EH (cell line): ENCODE measurements around the gene WDR90.
A peak's percentile ranks its signal among the peaks of the same experiment; 100 is the strongest.
"Not testable (repeated sequence)": the region's sequence is repeated elsewhere in the genome, so short reads cannot be mapped to it uniquely, and the experiment has no call there.

ENCODE experiments used
- DNase-seq: peaks from one replicate; pipeline ENCODE4 v3.0.0-alpha.2; 2015; ENCODE audit warnings: low read depth

The WDR90 gene

DNA sequence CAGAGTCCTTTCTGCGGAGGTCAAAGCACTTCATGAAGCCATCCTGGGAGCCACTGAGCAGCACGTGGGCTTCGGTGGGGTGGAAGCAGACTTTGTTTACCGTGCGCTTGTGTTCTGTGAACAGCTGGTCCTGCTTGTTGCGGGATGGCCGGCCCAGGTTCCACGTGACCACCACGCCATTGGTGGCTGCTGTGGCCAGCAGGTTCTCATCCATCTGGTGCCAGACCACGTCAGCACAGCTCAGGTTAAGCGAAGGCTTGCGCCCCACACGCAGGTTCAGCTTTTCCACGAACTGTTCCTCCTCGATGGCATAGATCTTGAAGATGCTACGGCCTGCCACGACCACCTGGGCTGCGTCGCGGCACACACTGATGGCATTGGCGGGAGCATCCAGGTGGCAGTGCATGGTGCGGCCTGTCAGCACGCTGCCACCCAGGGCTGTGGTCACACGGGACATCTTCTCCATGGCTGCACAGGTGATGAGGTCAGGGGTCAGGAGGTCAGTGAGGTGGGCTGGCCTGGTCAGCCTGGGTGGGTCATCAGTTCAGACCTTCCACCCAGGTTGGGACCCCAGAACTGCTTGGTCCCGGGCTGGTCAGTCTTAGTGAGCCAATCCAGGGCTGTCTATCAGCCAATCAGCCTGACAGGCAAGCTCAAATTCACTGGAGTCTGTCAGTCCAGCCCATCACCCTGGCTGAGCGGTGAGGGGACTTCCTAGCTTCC lies 40.2 kb downstream of the WDR90 start:
- no peak for DNase-seq

DNA sequence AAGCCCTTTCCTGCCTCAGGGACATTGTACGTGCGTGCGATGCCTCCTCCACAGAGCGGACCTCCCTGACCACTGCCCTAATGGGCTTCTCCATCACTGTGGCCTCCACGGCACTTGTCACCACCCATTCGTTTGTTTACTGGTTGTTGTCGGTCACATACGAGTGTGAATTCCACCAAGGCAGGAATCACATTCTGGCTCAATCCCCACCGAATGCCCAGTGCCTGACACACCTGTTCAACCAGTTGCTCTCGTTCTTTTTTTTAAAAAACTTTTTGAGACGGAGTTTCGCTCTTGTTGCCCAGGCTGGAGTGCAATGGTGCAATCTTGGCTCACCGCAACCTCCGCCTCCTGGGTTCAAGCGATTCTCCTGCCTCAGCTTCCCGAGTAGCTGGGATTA lies 42.1 kb downstream of the WDR90 start:
- DNase-seq, result not testable (repeated sequence)

DNA sequence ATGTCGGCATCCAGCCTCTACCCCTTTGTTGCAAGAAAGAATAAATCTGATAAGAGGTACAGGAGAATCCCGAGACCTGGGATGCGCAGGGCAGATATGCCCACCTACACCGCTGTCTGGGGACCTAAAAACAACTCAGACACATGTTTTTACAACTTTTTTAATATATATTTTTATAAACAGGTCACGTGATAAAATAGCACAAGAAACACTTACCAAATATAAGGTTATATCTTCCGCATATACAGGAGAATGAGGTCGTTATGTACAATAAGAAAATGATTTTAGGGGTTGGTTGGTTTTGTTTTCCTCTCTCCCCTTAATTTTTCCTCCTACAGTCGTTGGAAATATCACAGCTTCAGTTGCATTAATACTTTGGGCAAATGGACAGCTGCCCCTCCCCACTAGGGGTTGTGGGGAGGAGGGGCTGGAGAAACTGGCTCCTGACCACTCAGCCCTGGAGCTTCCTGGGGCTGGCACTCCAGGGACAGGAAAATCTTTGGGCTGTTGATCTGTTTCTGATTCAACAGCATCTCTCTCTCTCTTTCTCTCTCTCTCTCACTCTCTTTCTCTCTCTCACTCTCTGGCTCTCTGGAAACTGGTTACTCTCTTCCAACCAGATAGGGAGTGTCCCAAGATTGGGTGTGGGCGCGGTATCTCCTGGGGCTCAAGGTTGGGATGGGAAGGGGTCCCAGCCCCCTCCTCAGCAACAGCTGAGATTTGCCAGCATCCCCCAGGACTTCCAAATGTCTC lies 43.4 kb downstream of the WDR90 start:
- no peak for DNase-seq

DNA sequence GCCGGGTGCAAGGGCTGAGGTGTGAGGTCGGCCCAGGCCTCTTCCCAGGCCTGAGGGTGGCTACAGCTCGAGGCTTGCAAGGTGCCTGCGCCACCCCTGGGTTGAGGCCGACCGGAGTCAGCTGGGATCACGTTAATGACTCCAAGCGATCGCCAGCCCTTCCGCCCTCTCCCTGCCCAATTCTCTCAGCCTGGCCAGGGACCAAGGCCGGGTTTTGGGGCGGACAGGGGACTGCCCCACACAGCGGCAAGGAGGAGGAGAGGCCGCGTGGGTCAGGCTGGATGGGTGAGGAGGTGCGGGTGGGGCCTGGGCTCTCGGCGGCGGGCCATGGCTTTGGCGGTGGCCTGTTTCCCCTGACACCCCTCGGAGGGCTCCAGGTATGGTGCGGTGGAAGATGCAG lies 44.2 kb downstream of the WDR90 start:
- no peak for DNase-seq

DNA sequence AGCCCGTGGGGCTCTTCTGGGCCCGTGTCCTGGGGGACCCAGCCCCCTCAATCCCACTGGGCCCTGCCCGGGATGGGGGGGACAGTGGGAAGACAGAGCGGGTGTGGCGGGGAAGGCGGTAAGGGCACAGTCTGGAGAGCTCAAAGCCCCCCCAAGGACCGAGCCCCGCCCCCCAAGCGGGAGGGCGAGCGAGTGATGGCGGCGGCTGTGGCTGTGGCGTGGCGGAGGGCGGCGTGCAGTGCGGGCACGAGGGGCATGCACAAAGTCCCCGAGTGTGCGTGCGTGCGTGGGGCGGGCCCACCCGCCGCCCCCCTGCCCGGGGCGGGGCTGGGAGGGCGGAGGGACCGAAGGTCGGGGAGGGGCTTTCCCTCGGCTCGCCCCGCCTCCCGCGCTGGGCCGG lies 44.6 kb downstream of the WDR90 start:
- DNase-seq, result no peak

DNA sequence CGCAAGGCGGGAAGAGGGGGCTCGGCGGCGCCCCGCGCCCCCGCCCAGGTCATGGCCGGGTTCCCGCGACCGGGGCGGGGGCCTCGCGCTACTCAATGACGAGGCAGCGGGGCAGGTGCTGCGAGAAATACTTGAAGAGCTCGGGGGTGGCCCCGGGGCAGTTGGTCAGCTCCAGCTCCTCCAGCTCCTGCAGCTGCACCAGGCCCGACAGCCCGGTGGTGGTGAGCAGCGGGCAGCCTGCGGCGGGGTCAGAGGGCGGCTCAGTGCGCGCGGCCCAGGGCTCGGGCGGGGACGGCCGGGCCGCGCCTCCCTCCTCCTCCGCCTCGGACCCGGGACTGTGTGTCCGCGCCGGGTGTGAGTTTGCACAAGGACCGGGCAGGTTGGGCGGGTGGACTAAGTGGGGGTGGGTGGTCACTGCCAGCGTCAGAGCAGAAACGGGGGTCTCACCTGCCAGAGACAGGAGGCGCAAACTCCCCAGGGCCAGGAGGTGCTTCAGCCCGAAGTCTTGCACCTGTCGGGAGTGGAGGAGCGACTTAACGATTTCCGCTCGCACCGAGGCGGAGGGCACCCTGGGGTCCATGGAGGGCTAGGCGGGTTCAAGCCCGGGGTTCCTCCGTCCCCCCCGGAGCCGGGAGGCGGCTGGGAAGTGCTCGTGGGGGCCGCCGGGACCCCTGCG lies 45.2 kb downstream of the WDR90 start:
- DNase-seq, result no peak

DNA sequence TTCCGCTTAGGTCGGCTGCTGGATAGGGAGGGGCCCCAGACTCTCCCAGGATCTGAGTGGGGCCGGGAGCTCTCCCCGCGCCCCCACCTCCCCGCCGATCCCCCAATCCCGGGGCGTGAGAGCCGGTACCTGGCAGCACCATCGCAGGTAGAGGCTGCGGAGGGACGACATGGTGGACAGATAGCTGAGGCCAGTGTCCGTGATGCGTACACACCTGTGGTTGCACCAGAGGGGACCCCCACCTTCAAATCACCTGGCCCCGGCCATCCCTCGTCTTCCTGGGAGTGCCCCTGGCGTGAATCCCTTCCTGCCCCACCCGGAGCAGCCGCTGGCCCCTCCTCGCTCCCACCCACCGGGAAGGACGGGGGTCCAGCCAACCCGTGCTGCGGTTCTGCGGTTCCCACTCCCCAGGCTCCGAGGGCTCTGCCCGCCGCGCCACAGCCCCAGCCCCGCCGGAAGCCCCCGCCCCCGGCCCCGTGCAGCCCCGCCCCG lies 45.7 kb downstream of the WDR90 start:
- DNase-seq, result no peak

DNA sequence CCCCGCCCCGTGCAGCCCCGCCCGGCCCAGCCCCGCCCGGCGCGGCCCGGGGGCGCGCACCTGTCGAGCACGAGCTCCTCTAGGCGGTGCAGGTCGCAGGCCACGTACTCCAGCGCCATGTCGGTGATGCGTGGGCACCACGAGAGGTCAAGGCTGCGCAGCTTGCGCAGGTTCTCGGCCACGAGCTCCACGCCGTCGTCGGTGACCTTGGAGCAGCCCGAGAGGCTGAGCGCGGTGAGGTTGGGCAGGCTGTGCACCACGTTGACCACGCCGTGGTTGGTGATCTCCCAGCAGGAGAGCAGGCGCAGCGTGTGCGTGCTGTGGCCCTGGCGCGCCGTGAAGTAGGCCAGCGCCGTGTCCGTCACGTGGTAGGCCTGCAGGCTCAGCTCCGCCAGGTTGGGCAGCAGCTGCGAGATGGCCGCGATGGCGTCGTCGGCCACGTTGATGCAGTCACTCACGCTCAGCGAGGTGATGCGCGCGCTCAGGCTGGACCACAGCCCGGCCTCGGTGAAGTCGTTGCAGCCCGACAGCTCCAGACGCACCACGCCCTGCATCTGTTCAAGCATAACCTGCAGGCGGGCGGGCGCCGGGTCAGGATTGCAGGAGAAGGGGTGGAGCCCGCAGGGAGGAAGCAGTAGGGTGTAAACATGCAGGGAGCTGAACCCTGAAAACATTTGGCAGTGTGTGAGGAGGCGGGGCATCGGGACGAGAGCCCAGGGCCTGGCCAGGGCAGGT lies 46.4 kb downstream of the WDR90 start:
- no peak for DNase-seq

DNA sequence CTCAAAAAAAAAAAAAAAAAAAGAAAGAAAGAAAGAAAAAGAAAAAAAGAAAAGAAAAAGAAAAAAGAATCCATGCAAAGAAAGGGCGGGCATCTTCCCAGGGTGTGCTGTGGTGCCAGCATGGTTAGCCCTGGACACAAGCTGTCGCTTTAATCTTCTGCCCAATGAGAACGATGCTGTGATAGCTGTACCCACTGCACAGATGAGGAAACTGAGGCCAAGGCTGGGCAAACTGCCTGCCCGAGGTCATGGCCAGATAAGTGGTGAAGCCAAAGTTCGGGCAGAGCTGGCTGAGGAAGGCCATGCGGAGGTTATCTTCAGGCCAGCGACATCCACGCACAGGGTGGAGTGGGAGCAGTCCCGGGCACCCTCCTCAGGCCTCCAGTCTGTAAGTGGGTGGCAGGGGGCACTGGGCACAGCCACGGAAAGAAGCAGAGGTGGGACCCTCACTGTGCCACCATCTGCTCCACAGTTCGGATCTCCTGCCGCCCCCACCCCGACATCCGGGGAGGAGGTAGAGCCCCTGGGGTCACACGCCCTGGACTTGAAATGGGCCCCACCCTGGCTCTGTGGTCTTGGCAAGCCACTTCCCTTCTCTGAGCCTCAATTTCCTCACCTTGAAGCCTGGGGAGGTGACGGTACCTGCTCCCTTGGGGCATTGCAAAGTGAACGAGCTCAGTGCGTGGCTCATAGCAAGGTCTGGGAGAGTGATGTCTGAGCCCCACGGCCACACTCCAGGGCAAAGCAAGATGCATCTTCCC lies 49.9 kb downstream of the WDR90 start:
- no peak for DNase-seq

DNA sequence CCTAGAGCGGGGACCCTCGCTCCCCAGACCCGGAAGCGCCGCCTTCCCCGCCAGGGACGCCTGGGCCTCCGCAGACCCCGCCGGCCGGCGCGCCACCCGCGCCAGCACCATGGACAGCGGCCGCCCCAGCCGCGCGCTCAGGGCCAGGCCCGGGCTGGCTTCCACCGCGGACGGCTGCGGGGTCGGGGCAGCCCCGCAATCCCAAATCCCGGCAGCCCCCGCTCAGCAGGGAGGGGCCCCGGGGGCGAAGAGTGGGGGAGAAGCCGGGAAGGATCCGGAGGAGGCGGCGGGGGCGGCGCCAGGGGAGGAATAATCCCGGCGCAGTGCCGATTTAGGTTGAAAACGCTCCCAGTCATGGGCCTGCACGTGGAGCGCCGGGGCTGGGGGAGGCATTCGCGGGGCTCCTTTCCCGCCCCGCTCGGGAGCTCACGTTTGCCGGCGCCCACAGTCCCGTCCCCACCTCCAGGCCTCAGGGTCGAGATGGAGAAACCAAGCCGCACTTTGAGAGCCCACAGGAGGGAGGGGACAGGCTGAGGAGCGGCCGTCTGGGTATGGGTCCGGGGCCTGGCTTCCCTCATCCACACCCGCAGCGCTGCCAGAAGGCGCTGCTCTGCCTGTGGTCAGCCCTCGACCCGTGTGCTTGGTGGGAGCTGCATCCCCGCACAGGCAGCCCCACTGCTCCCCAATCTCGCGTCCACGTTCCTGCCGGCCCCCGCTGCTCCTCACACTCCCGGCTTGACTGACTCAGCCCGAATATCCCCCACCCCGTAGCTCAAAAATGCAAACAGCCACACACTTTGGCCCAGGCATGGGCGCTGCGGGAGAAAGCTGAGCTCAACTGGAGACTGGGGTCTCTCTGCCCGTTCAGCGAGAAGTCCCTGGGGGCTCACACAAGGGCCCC lies 51.8 kb downstream of the WDR90 start:
- peak; percentile 30 for DNase-seq

DNA sequence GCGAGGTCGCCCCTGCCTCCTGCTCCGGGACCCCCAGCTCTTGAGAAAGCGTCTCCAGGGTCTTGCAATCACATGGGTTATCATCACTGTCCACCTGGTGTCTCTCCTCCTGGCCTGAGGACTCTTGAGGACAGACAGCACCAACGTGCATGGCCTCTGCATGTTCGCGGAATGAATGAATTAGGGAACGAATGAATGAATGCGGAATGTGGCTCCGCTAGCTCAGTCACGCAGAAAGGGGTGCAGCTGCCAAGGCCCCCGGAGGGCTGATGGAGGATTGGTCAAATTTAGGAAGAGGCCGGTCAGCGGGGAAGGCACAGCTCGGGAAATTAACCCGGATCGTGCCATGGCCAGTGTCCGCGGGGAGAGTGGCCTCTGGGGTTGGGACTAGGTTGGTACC lies 53.2 kb downstream of the WDR90 start:
- no peak for DNase-seq

DNA sequence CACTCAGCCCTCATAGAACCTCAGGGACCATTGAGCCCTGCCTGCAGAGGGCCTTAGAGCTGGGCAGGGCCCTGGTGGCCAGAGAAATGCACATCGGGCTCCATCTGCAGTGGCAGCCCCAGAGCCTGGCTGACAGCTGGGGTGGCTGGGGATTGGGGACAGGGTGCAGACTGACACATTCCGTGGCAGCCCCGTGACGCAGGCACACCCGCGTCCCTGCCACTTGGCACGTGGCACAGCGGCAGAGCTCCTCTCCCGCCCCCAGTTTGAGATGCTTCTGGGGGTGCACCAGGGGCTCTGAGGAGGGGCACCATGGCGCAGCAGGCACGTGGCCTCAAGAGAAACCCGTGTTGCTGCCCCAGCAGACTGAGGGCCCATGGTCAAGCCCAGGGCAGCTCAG lies 54.2 kb downstream of the WDR90 start:
- DNase-seq, result no peak

DNA sequence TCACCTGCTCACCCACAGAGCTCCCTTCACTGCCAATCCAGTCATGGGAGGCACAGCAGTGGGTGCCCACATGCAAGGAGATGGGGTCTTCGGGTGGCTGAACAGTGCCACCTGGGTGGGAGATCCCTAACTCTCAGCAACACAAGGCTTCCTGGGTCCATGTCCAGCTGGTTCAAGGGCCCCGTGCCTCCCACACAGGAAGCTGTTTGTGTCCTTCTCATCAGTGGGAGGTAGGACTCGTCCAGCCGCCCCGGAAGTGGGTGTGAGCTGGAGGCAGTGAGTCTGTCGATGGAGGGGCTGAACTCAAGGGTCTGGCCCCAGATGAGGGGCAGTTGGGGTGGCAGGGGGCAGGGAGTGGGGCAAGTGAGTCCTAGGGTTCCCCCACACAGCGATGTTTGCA lies 54.9 kb downstream of the WDR90 start:
- DNase-seq, result no peak

DNA sequence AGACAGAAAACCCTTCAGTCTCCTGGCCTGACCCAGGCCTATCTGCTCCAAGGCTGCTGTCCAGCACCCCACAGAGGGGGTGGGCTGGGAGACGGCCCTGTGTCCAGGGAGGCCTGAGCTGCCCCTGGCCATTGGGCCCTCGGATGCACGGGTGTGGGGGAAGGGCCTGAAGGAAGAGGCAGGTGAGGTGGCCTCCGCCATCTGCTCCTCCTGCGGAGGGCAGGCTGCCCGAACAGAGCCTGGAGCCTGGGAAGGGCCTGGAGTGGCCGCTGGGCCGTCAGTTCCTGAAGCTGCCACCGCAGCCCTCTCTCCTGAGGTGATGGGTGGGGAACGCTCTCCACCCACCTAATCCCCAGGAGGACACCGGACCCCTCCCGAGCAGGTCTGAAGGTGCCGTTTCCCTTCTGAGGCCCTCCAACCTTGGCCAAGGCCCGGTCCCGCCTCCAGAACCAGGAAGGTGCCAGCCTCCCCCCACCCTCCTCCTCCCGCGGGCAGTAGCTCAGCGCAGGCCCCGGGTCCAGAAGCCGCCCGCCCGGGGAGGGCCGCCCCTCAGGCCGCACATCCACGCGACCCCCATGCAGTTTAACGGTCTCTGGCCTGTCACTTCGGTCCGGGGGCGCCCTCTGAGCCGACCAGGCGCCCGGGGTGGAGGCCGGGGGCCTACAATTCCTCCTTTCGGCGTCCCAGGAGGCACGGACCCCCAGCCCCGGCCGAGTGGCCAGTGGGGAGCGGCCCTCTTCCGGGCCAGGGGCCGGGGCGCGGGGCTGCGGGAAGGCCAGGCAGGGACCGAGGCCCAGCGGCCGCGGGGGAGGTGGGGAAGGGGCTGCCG lies 55.6 kb downstream of the WDR90 start:
- no peak for DNase-seq

DNA sequence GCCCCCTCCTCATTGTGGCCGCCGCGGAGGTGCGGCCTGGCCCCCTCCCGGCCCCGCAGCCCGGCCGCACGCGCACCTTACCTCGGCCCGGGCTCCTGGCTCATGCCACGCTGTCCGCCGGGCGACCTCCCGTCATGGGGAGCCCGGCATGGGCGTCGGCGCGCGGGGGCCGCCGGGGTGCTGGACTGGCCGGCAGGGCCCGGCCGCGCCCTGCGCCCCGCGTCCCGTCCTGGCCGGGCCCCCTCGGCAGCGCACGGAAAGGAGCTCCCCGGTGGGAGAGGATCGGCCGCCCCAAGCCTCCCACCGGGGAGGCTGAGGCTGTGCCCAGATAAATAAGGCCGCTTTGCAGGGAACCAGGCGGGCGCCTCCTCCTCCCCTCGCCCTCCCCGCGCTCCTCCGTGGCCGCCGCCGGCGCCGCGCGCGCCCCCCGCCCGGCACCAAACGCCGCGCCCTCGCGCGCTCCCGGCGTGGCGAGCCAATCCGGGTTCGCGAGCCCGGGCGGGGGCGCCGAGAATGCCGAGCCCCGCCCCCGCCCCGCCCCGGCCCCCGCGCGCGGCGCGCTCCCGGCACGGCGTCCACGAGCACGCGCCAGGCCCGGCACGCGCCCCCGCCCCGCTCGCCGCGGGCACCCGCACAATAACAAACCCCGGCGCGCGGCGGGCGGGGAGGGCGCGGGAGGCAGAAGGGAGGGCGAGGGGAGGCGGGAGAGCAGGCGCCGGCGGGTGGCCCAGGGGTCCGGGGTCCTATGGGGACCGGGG lies 56.4 kb downstream of the WDR90 start, which contains the start of gene FBXL16:
Gene FBXL16, minus strand, starts transcription at position 371 of the 758 bp plus-strand sequence. CDS start 8,396 bp downstream, outside the sequence.
- no peak for DNase-seq

DNA sequence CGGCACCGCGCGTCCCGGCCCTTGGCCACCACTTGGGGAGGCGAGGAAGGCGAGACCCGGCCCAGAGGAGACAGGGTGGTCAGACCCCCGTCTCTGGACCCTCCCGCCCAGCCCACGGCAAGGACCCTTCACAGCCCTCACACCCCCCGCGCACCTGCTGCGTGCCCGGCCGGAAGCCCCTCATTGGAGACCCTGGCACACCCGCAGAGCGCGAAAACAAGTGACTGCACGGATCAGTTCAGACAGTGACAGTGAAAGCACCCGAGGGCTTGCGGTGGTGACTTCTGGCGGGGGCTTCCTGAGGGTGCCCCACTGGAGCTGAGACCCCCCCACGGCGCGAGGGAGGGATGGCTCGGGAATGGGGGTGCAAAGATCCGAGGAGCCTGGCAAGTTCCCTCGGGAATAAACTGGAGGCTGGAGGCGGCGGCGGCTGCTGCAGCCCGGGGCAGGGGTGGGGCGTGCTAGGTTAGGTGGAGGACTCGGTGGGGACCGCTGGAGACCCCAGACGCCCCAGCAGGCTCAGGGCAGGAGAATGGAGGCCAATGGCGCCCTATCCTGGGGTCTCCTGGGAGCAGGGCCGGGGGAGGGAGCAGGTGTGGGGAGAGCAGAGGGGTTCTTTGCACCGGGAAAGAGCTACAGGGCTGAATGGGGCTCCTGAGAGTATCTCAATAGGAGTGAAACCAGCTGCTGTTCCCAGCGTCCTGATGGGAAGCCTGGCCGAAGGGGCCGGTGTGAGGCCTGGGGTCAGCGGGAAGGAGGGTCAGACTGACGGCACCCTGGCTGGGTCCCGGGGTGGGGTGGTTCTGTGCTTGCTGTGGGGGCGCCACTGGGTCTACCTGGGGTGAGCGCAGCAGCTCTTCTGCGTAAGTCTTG lies 57.3 kb downstream of the WDR90 start:
- DNase-seq, result no peak

DNA sequence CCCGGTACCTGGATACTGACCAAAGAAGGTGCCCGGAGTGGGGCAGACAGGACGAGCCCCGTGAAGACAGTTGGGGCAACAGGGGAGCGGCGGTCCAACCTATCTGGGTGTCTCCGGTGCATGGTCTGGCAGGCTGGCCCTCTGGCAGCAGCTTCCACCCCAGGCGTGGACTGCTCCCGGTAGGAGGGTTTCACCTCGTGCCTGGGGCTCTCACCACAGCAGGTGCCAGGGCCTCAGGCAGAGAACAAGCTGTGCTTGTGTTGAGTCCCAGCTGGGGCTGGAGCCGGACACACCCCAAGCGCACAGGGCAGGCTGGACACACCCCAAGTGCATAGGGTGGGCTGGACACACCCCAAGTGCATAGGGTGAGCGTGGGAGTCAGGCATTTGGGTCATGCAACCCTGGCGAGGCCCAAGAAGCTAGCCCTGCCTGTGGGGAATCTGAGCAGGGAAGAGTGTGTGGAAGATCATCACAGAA lies 57.9 kb downstream of the WDR90 start:
- no peak for DNase-seq

DNA sequence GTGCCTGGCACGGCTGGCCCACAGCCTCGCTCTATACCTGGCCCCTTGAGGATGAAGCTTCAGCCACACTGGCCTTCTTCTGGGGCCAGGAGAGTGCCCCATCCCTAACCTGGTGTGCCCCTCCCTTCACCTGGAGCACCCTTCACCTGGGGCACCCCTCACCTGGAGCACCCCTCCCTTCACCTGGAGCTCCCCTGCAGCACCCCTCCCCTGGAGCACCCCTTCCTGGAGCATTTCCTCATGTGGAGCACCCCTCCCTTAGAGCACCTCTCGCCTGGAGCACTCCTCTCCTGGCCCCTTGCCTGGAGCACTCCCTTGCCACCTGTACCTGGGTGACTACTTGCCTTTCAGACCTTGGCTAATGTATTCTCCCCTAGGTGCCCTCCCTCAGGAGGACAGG lies 58.9 kb downstream of the WDR90 start:
- DNase-seq, result no peak
